T-helper 2 cell treated with Interferon-gamma antibody and Interleukin-4, amounts not matched to agents 5 μg/mL and 100 μg/mL, for 36 hours (primary cell): ENCODE data around the gene COL25A1.
"Not testable (repeated sequence)": the region's sequence is repeated elsewhere in the genome, so short reads cannot be mapped to it uniquely, and the experiment has no call there.

Experiments used
- DNase-seq: peaks from one replicate; pipeline ENCODE4 v3.0.0; 2021; ENCODE audit warnings: low spot score
- H3K27ac Mint-ChIP-seq: one replicate; pipeline ENCODE4 v1.8.0; 2021; ENCODE audit warnings: mild to moderate bottlenecking, mixed read lengths
- H3K27me3 Mint-ChIP-seq: one replicate; pipeline ENCODE4 v1.8.0; 2021; ENCODE audit warnings: low read depth, mixed read lengths
- H3K36me3 Mint-ChIP-seq: one replicate; pipeline ENCODE4 v1.8.0; 2021; ENCODE audit warnings: low read depth, mixed read lengths
- H3K4me1 Mint-ChIP-seq: one replicate; pipeline ENCODE4 v1.8.0; 2021; ENCODE audit warnings: low read depth, mixed read lengths
- H3K4me3 Mint-ChIP-seq: one replicate; pipeline ENCODE4 v1.8.0; 2022; ENCODE audit warnings: mild to moderate bottlenecking, moderate library complexity, mixed read lengths
- H3K9me3 Mint-ChIP-seq: one replicate; pipeline ENCODE4 v1.8.0; 2021; ENCODE audit warnings: mixed read lengths

The COL25A1 gene

DNA sequence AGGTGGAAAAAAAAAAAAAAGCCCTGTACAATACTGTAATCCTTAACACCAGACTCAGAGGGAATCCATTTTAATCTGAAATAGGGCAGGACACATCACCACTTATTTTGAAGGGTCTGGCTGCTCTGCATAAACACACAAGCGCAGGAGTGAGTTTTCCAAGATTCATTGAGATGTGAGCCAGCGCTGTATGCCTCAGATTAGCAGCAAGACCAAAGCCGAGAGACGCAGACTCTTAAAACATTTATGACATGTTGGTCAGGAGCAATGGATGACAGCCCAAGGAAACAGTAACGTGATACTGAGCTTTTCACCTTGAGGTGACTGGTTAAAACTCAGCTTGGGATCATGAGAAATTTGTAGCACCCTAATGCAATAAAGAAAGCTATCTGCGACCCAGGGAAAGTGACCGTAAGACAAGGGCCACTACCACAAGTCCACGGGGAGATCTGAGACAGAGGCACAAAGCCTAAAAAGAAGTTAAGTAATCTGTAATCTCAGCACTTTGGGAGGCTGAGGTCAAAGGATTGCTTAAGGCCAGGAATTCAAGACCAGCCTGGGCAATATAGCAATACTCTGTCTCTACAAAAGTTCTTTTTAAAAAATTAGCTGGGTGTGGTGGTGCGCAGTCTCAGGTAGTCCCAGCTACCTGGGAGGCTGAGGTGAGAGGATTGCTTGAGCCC is 210.6 kb downstream of the COL25A1 start:
- Mint-ChIP-seq H3K9me3 (no peaks in the 10 kb centered on the region), H3K4me3 (no peak overlapping the region), H3K36me3 (no peaks in the 10 kb centered on the region), H3K4me1 (peaks cover 2% of the 10 kb centered on the region), H3K27ac (no peak overlapping the region), H3K27me3 (peaks cover 23% of the 10 kb centered on the region)
- DNase-seq: no peak

GRCh38 chr4:109083911-109084310 is 218.5 kb downstream of the COL25A1 start:
- Mint-ChIP-seq H3K27me3 (peaks cover 38% of the 10 kb centered on the region), H3K9me3 (no peaks in the 10 kb centered on the region), H3K36me3 (no peaks in the 10 kb centered on the region), H3K27ac (no peak overlapping the region), H3K4me1 (peaks cover 3% of the 10 kb centered on the region), H3K4me3 (no peak overlapping the region)
- DNase-seq: no peak

- Mint-ChIP-seq H3K36me3 (no peaks in the 10 kb centered on the region), H3K4me3 (no peak overlapping the region), H3K4me1 (peaks cover 3% of the 10 kb centered on the region)
Observed at GRCh38 chr4:109079731-109080130, 222.7 kb downstream of the COL25A1 start.

DNA sequence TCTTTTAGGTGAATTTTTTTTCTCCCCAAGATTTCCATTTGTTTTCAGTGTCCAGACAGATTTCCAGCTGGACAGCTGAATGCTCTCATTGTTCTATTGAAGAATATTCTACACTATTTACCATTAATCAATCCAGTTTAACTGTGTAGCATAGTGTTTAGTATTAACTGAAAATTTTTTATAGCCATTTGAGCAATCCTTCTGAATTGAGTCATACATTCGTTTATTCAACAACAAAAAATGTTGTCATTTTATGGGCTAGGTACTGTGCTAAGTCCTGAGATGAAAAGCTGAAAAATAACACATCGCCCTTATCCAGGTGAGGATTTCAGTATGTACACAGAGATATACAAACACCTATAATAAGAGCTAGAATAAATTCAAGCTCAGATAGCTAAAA is 223.3 kb downstream of the COL25A1 start:
- no peaks in the 10 kb centered on the region for H3K9me3 Mint-ChIP-seq
- peaks cover 16% of the 10 kb centered on the region for H3K27me3 Mint-ChIP-seq
- no peak overlapping the region for H3K4me3 Mint-ChIP-seq
- H3K4me1 Mint-ChIP-seq: peaks cover 3% of the 10 kb centered on the region
- H3K27ac Mint-ChIP-seq: no peak overlapping the region
- no peak for DNase-seq
- no peaks in the 10 kb centered on the region for H3K36me3 Mint-ChIP-seq

More at GRCh38 chr4:109079731-109080130, 222.7 kb downstream of the COL25A1 start:
- no peak for DNase-seq
- no peaks in the 10 kb centered on the region for H3K9me3 Mint-ChIP-seq
- H3K27me3 Mint-ChIP-seq: peaks cover 17% of the 10 kb centered on the region
- no peak overlapping the region for H3K27ac Mint-ChIP-seq

DNA sequence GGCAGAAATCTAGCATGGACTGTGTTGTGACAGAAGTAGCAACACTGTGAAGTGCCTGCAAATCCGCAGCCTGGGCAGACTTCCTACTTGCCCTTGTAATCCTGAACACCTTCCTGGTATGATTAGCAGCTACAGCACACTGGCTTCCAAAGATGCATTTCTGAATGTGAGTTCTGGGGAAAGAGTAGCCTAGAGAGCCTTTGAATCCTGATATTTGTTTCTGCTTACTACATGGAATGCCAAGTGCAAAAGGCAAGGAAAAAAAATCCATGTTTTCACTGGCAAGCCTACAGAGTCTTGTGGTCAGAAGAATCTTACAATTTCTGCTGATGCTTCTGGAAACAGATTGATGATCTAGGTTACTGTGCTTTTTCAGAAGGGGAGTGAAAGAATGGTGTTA is 223.7 kb downstream of the COL25A1 start:
- Mint-ChIP-seq H3K9me3 (no peaks in the 10 kb centered on the region), H3K27me3 (peaks cover 16% of the 10 kb centered on the region)

DNA sequence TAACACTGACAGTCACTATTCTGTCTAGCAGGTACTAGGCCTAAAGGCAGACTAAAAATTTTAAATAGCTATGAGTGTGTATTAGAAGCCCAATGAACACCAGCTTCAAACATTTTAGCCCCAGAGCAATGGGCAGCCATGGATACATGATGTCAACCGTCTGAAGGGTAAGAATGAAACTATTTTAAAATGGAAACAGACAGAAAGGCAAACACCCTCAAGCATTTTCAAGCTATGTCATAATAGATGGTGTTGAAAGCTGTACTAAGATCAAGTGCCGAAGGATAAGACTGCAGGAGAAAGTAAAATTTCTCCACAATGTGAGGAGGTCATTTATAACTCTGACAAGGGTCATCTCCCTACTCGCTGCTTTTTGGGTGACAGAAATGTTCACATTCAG is 225.0 kb downstream of the COL25A1 start:
- Mint-ChIP-seq H3K4me1 (peaks cover 3% of the 10 kb centered on the region), H3K9me3 (no peaks in the 10 kb centered on the region), H3K27ac (no peak overlapping the region), H3K4me3 (no peak overlapping the region), H3K27me3 (peaks cover 16% of the 10 kb centered on the region), H3K36me3 (no peaks in the 10 kb centered on the region)
- no peak for DNase-seq

More for the DNA sequence above, 223.7 kb downstream of the COL25A1 start:
- Mint-ChIP-seq H3K4me1 (peaks cover 3% of the 10 kb centered on the region), H3K4me3 (no peak overlapping the region), H3K36me3 (no peaks in the 10 kb centered on the region), H3K27ac (no peak overlapping the region)
- no peak for DNase-seq

DNA sequence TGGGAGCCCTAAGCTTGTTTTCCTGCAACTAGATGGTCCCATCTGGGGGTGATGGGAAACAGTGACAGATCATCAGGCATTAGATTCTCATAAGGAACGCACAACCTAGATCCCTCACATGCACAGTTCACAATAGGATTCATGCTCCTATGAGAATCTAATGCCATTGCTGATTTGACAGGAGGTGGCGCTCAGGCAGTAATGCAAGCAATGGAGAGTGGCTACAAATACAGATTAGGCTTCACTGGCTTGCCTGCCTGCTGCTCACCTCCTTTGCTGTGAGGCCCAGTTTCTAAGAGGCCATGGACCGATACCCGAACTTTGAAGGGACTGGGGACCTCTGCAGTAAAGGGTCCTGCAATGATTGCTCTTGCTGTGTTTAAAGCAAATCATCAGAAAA is 225.7 kb downstream of the COL25A1 start:
- not testable (repeated sequence) for H3K27ac Mint-ChIP-seq, H3K36me3 Mint-ChIP-seq, H3K4me3 Mint-ChIP-seq, H3K4me1 Mint-ChIP-seq, H3K9me3 Mint-ChIP-seq, DNase-seq
- H3K27me3 Mint-ChIP-seq: peaks cover 14% of the 10 kb centered on the region

- H3K27me3 Mint-ChIP-seq: peaks cover 9% of the 10 kb centered on the region
- H3K36me3 Mint-ChIP-seq: no peaks in the 10 kb centered on the region
- no peak for DNase-seq
- H3K27ac Mint-ChIP-seq: no peak overlapping the region
- no peak overlapping the region for H3K4me3 Mint-ChIP-seq
- H3K9me3 Mint-ChIP-seq: no peaks in the 10 kb centered on the region
- peaks cover 3% of the 10 kb centered on the region for H3K4me1 Mint-ChIP-seq
Observed at GRCh38 chr4:109075621-109076020, 226.8 kb downstream of the COL25A1 start.

GRCh38 chr4:109072595-109072994 is 229.9 kb downstream of the COL25A1 start:
- Mint-ChIP-seq H3K4me3 (no peak overlapping the region), H3K27ac (no peak overlapping the region), H3K9me3 (no peaks in the 10 kb centered on the region), H3K4me1 (no peaks in the 10 kb centered on the region), H3K27me3 (peaks cover 2% of the 10 kb centered on the region), H3K36me3 (no peaks in the 10 kb centered on the region)
- no peak for DNase-seq

DNA sequence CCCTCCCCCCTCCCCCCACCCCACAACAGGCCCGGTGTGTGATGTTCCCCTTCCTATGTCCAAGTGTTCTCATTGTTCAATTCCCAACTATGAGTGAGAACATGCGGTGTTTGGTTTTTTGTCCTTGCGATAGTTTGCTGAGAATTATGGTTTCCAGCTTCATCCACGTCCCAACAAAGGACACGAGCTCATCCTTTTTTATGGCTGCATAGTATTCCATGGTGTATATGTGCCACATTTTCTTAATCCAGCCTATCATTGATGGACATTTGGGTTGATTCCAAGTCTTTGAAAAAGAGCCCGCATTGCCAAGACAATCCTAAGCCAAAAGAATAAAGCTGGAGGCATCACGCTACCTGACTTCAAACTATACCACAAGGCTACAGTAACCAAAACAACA is 231.8 kb downstream of the COL25A1 start:
- DNase-seq, H3K4me1 Mint-ChIP-seq, H3K9me3 Mint-ChIP-seq, H3K27me3 Mint-ChIP-seq, H3K36me3 Mint-ChIP-seq, H3K27ac Mint-ChIP-seq, H3K4me3 Mint-ChIP-seq: not testable (repeated sequence)

GRCh38 chr4:109067508-109068235 is 234.8 kb downstream of the COL25A1 start:
- Mint-ChIP-seq H3K36me3 (no peaks in the 10 kb centered on the region), H3K27ac (no peak overlapping the region), H3K4me3 (no peak overlapping the region), H3K9me3 (no peaks in the 10 kb centered on the region), H3K27me3 (no peaks in the 10 kb centered on the region), H3K4me1 (no peaks in the 10 kb centered on the region)
- no peak for DNase-seq

- Mint-ChIP-seq H3K27me3 (peaks cover 15% of the 10 kb centered on the region), H3K36me3 (no peaks in the 10 kb centered on the region), H3K4me1 (no peaks in the 10 kb centered on the region), H3K4me3 (no peak overlapping the region), H3K27ac (no peak overlapping the region), H3K9me3 (no peaks in the 10 kb centered on the region)
- no peak for DNase-seq
Observed at GRCh38 chr4:109065006-109065405, 237.5 kb downstream of the COL25A1 start.

GRCh38 chr4:109053257-109053656 is 249.2 kb downstream of the COL25A1 start:
- no peaks in the 10 kb centered on the region for H3K9me3 Mint-ChIP-seq
- peaks cover 8% of the 10 kb centered on the region for H3K4me1 Mint-ChIP-seq
- DNase-seq: no peak
- H3K4me3 Mint-ChIP-seq: no peak overlapping the region
- H3K36me3 Mint-ChIP-seq: no peaks in the 10 kb centered on the region
- peaks cover 9% of the 10 kb centered on the region for H3K27me3 Mint-ChIP-seq
- no peak overlapping the region for H3K27ac Mint-ChIP-seq

GRCh38 chr4:109052821-109053220 is 249.6 kb downstream of the COL25A1 start:
- DNase-seq: no peak
- Mint-ChIP-seq H3K36me3 (no peaks in the 10 kb centered on the region), H3K4me1 (peaks cover 8% of the 10 kb centered on the region), H3K27ac (no peak overlapping the region), H3K4me3 (no peak overlapping the region), H3K27me3 (peaks cover 6% of the 10 kb centered on the region), H3K9me3 (no peaks in the 10 kb centered on the region)
